H9 (cell line): ENCODE measurements around the gene MAPRE3. TPM values are rescaled to one million over a fixed set of nuclear protein-coding genes. Genes with fewer than 3 reads are reported as not detected.
A peak's percentile ranks its signal among the peaks of the same experiment; 100 is the strongest.

Experiments used
- DNase-seq: peaks from one replicate; pipeline ENCODE4 v3.0.0-alpha.2; 2017
- H2AFZ ChIP-seq: one replicate; pipeline ENCODE4 v1.6.1; 2013; ENCODE audit warnings: mild to moderate bottlenecking, low read length, control low read depth, moderate library complexity
- H2AK5ac ChIP-seq: 2 replicates; pipeline ENCODE4 v1.6.1; 2013; ENCODE audit warnings: low read length, control low read depth, mixed read lengths; ENCODE audit not compliant: insufficient read length
- H2BK120ac ChIP-seq: one replicate; pipeline ENCODE4 v1.6.1; 2013; ENCODE audit warnings: low read depth, mild to moderate bottlenecking, low read length, control low read depth, inconsistent platforms; ENCODE audit not compliant: poor library complexity, severe bottlenecking
- H2BK12ac ChIP-seq: 2 replicates; pipeline ENCODE4 v1.6.1; 2013; ENCODE audit warnings: low read length, control low read depth, mixed read lengths, low read depth; ENCODE audit not compliant: insufficient read length
- H2BK15ac ChIP-seq: 2 replicates; pipeline ENCODE4 v1.6.1; 2013; ENCODE audit warnings: low read depth, low read length, control low read depth
- H2BK20ac ChIP-seq: one replicate; pipeline ENCODE4 v1.6.1; 2013; ENCODE audit warnings: low read depth, mild to moderate bottlenecking, low read length, control low read depth, inconsistent platforms; ENCODE audit not compliant: poor library complexity, severe bottlenecking
- H2BK5ac ChIP-seq: 2 replicates; pipeline ENCODE4 v1.6.1; 2013; ENCODE audit warnings: low read length, control low read depth, mixed read lengths; ENCODE audit not compliant: insufficient read length
- H3K14ac ChIP-seq: 2 replicates; pipeline ENCODE4 v1.6.1; 2013; ENCODE audit warnings: low read length, control low read depth; ENCODE audit not compliant: insufficient read depth
- H3K18ac ChIP-seq: 2 replicates; pipeline ENCODE4 v1.6.1; 2013; ENCODE audit warnings: low read depth, mild to moderate bottlenecking, mixed read lengths, low read length, control low read depth; ENCODE audit not compliant: insufficient read length
- H3K23ac ChIP-seq: 2 replicates; pipeline ENCODE4 v1.6.1; 2013; ENCODE audit warnings: low read length, control low read depth, mixed read lengths, low read depth; ENCODE audit not compliant: insufficient read length
- H3K23me2 ChIP-seq: 2 replicates; pipeline ENCODE4 v1.6.1; 2013; ENCODE audit warnings: low read depth, mild to moderate bottlenecking, mixed read lengths, low read length, control low read depth; ENCODE audit not compliant: insufficient read length, poor library complexity, severe bottlenecking
- H3K27ac ChIP-seq: 2 replicates; pipeline ENCODE4 v1.5.1; 2013; ENCODE audit warnings: low read length, control low read depth, mixed read lengths, low read depth; ENCODE audit not compliant: insufficient read length
- H3K27me3 ChIP-seq: 2 replicates; pipeline ENCODE4 v1.6.1; 2013; ENCODE audit warnings: low read length, control low read depth, inconsistent platforms; ENCODE audit not compliant: insufficient read depth
- H3K4ac ChIP-seq: 2 replicates; pipeline ENCODE4 v1.6.1; 2013; ENCODE audit warnings: low read depth, mild to moderate bottlenecking, control low read depth, inconsistent platforms, low read length, moderate library complexity
- H3K4me1 ChIP-seq: 2 replicates; pipeline ENCODE4 v1.6.1; 2013; ENCODE audit warnings: low read length, control low read depth, inconsistent platforms; ENCODE audit not compliant: insufficient read depth
- H3K4me2 ChIP-seq: 2 replicates; pipeline ENCODE4 v1.6.1; 2013; ENCODE audit warnings: low read length, control low read depth, mixed read lengths; ENCODE audit not compliant: insufficient read length, insufficient read depth
- H3K56ac ChIP-seq: 2 replicates; pipeline ENCODE4 v1.6.1; 2013; ENCODE audit warnings: low read depth, mild to moderate bottlenecking, mixed read lengths, low read length, control low read depth; ENCODE audit not compliant: insufficient read length
- H3K79me1 ChIP-seq: 2 replicates; pipeline ENCODE4 v1.6.1; 2013; ENCODE audit warnings: low read depth, mild to moderate bottlenecking, moderate library complexity, low read length, control low read depth, inconsistent platforms; ENCODE audit not compliant: insufficient read depth, poor library complexity, severe bottlenecking
- H3K79me2 ChIP-seq: 2 replicates; pipeline ENCODE4 v1.6.1; 2013; ENCODE audit warnings: low read length, control low read depth, inconsistent platforms; ENCODE audit not compliant: insufficient read depth
- H3K9ac ChIP-seq: 2 replicates; pipeline ENCODE4 v1.6.1; 2013; ENCODE audit warnings: low read length, control low read depth, mixed read lengths; ENCODE audit not compliant: insufficient read length; ENCODE audit errors: extremely low read depth
- H3K9me3 ChIP-seq: one replicate; pipeline ENCODE4 v1.6.1; 2013; ENCODE audit warnings: low read depth, low read length, inconsistent platforms; ENCODE audit not compliant: control insufficient read depth
- H3T11ph ChIP-seq: one replicate; pipeline ENCODE4 v1.6.1; 2013; ENCODE audit warnings: mild to moderate bottlenecking, low read length, control low read depth, inconsistent platforms
- H4K20me1 ChIP-seq: one replicate; pipeline ENCODE4 v1.6.1; 2013; ENCODE audit not compliant: control insufficient read depth, insufficient read length, insufficient read depth
- H4K5ac ChIP-seq: 2 replicates; pipeline ENCODE4 v1.6.1; 2013; ENCODE audit warnings: low read depth, mild to moderate bottlenecking, mixed read lengths, low read length, control low read depth; ENCODE audit not compliant: insufficient read length
- H4K8ac ChIP-seq: replicated peaks from 2 replicates; pipeline ENCODE4 v1.6.1; 2013; ENCODE audit warnings: low read length, control low read depth, mixed read lengths, low read depth; ENCODE audit not compliant: insufficient read length
- H4K91ac ChIP-seq: 2 replicates; pipeline ENCODE4 v1.6.1; 2013; ENCODE audit warnings: low read depth, mild to moderate bottlenecking, moderate library complexity, mixed read lengths, low read length, control low read depth; ENCODE audit not compliant: insufficient read length
- H3K27ac Mint-ChIP-seq, 3 experiments: 2 replicates in 2 of 3; 3 replicates in 1 of 3; pipeline ENCODE4 v1.8.0; 2020 to 2021; ENCODE audit warnings: mixed read lengths in 3 of 3, mild to moderate bottlenecking in 1 of 3, moderate library complexity in 1 of 3
- H3K27me3 Mint-ChIP-seq: 2 replicates; pipeline ENCODE4 v1.8.0; 2021; ENCODE audit warnings: low read depth, mild to moderate bottlenecking, moderate library complexity, mixed read lengths
- H3K36me3 Mint-ChIP-seq, 3 experiments: 2 replicates in 2 of 3; 3 replicates in 1 of 3; pipeline ENCODE4 v1.8.0; 2020 to 2021; ENCODE audit warnings: low read depth in 3 of 3, mixed read lengths in 3 of 3; ENCODE audit not compliant: insufficient read depth in 1 of 3
- H3K4me1 Mint-ChIP-seq, 2 experiments: 2 replicates each; pipeline ENCODE4 v1.8.0; 2020; ENCODE audit warnings: mixed read lengths in 2 of 2
- H3K4me3 Mint-ChIP-seq, 2 experiments: 2 replicates in 1 of 2; 3 replicates in 1 of 2; pipeline ENCODE4 v1.8.0; 2020 to 2021; ENCODE audit warnings: mild to moderate bottlenecking in 2 of 2, mixed read lengths in 2 of 2, moderate library complexity in 1 of 2
- H3K9me3 Mint-ChIP-seq, 2 experiments: 2 replicates in 1 of 2; 3 replicates in 1 of 2; pipeline ENCODE4 v1.8.0; 2020; ENCODE audit warnings: mild to moderate bottlenecking in 2 of 2, mixed read lengths in 2 of 2, moderate library complexity in 1 of 2
- CTCF ChIP-seq: fragments of 200-600 bp; sonication (generic); conservative IDR thresholded peaks from 3 replicates; pipeline ENCODE4 v1.8.0; 2021; ENCODE audit warnings: antibody characterized with exemption, mild to moderate bottlenecking
- WGBS: extraction: QIAGEN DNeasy Blood & Tissue Kit; methylation state at CpG from one replicate; pipeline ENCODE4 v1.1.7; 2013; ENCODE audit warnings: missing lambda C conversion rate, low lambda C conversion rate, mixed read lengths; ENCODE audit not compliant: insufficient read length; ENCODE audit errors: extremely low coverage; 5-methylcytosine and 5-hydroxymethylcytosine counted together
- total RNA-seq: library from RNA; stranded (reverse); gene quantifications from 2 replicates; pipeline ENCODE4 v1.2.1, GENCODE V29; 2021

MAPRE3 gene
- total RNA-seq, 1 experiment from 2014 or later: 2.0 TPM

GRCh38 chr2:27067385-27067784 lies 96.9 kb downstream of the MAPRE3 start:
- Histone ChIP-seq H3K79me1 (peaks cover 2% of the 10 kb centered on the region), H4K8ac (no peak overlapping the region), H3K4me1 (no peaks in the 10 kb centered on the region), H3T11ph (no peak overlapping the region), H2BK12ac (no peak overlapping the region), H4K91ac (no peak overlapping the region), H2BK20ac (no peak overlapping the region), H3K9ac (no peak overlapping the region), H3K23me2 (peaks cover 11% of the 10 kb centered on the region), H2BK120ac (no peak overlapping the region), H4K20me1 (no peaks in the 10 kb centered on the region), H2BK15ac (no peak overlapping the region), H2BK5ac (no peak overlapping the region), H3K23ac (no peak overlapping the region), H4K5ac (no peak overlapping the region), H3K27me3 (no peaks in the 10 kb centered on the region), H3K9me3 (no peaks in the 10 kb centered on the region), H2AK5ac (no peak overlapping the region), H3K14ac (no peak overlapping the region), H3K4ac (no peak overlapping the region), H3K27ac (no peak overlapping the region), H3K18ac (no peak overlapping the region), H3K79me2 (peaks cover 5% of the 10 kb centered on the region; the same call in 1 of the 2 replicates), H3K56ac (no peak overlapping the region), H2AFZ (no peak overlapping the region), H3K4me2 (no peak overlapping the region)
- no peaks in the 10 kb centered on the region; the same call in 1 of the 2 replicates for H3K27me3 Mint-ChIP-seq
- no peak overlapping the region for H3K4me3 Mint-ChIP-seq
- peaks cover 19 to 67% (median 65%) of the 10 kb centered on the region in 3 experiments; a peak in 6 of 7 replicates for H3K36me3 Mint-ChIP-seq
- no CpG with 5 or more reads among the region's 5 CpGs for WGBS
- H3K9me3 Mint-ChIP-seq: no peaks in the 10 kb centered on the region; a peak in 1 of 5 replicates
- no peak for TF ChIP-seq CTCF
- no peak for DNase-seq
- H3K27ac Mint-ChIP-seq: peak overlapping the region in 1 of 3 experiments; percentile 53; a peak in 1 of 7 replicates
- H3K4me1 Mint-ChIP-seq: peaks cover 7 to 10% of the 10 kb centered on the region in 2 experiments; a peak in 3 of 4 replicates
